ENCODE measurements around the gene BRK1.
A peak's percentile ranks its signal among the peaks of the same experiment; 100 is the strongest.

DNA sequence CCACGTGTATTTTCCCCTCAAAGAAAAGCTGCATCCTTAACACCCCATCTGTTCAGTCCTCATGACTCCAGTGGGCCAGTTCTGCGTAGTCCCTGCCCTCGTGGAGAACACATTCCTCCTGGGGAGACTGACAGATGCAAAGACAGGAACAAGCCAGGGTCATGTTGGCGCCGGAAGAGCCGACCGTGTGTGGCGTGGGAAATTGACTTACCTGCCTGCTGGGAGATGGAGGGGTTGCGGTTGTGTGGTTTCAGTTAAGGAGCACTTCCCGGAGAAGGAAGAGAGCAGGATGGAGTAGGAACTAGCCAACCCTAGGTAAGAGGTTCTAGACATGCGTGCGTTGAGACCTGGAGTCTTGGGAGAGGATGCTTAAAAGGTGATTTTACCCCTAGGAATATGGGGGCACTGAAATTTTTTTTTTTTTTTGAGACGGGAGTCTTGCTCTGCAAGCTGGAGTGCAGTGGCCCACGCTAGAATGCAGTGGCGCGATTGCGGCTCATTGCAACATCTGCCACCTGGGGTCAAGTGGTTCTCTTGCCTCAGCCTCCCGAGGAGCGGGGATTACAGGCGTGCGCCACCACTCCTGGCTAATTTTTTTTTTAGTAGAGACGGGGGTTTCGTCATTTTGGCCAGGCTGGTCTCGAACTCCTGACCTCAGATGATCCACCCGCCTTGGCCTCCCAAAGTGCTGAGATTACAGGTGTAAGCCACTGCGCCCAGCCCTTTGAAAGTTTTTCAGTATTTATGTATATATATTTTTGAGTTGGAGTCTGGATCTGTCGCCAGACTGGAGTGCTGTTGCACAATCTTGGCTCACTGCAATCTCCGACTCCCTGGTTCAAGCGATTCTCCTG lies 27.5 kb downstream of the BRK1 start:
- TF ChIP-seq NR2C2 (IDR thresholded peaks at IDR 0.05; ENCODE audit: borderline replicate concordance, control insufficient read depth, insufficient read length, low read depth) = no peak
- TF ChIP-seq TCF7 (IDR thresholded peaks at IDR 0.05; ENCODE audit: borderline replicate concordance) = no peak
- TF ChIP-seq, protein P1, sequence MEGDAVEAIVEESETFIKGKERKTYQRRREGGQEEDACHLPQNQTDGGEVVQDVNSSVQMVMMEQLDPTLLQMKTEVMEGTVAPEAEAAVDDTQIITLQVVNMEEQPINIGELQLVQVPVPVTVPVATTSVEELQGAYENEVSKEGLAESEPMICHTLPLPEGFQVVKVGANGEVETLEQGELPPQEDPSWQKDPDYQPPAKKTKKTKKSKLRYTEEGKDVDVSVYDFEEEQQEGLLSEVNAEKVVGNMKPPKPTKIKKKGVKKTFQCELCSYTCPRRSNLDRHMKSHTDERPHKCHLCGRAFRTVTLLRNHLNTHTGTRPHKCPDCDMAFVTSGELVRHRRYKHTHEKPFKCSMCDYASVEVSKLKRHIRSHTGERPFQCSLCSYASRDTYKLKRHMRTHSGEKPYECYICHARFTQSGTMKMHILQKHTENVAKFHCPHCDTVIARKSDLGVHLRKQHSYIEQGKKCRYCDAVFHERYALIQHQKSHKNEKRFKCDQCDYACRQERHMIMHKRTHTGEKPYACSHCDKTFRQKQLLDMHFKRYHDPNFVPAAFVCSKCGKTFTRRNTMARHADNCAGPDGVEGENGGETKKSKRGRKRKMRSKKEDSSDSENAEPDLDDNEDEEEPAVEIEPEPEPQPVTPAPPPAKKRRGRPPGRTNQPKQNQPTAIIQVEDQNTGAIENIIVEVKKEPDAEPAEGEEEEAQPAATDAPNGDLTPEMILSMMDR (IDR thresholded peaks at IDR 0.05 in 2 of 3, conservative IDR thresholded peaks at IDR 0.05 in 1 of 3; ENCODE audit: control insufficient read depth in 2 of 3, extremely low read depth in 1 of 3, insufficient read depth in 1 of 3, low read depth in 3 of 3, low read length in 3 of 3) = no peak
- TF ChIP-seq EP300 (IDR thresholded peaks at IDR 0.05; ENCODE audit: borderline replicate concordance in 1 of 2, control insufficient read depth in 1 of 2, low read depth in 2 of 2, low read length in 2 of 2) = no peak
- TF ChIP-seq, protein P2, sequence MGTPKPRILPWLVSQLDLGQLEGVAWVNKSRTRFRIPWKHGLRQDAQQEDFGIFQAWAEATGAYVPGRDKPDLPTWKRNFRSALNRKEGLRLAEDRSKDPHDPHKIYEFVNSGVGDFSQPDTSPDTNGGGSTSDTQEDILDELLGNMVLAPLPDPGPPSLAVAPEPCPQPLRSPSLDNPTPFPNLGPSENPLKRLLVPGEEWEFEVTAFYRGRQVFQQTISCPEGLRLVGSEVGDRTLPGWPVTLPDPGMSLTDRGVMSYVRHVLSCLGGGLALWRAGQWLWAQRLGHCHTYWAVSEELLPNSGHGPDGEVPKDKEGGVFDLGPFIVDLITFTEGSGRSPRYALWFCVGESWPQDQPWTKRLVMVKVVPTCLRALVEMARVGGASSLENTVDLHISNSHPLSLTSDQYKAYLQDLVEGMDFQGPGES (IDR thresholded peaks at IDR 0.05) = no peak
- no peak for TF ChIP-seq KAT2A (conservative IDR thresholded peaks at IDR 0.05; ENCODE audit: control insufficient read depth, low read depth, low read length)
- TF ChIP-seq POLR2AphosphoS5 (IDR thresholded peaks at IDR 0.05; ENCODE audit: low read length) = peak; percentile 24; the same call in 1 of the 2 replicates
- no peak for TF ChIP-seq SIN3A (IDR thresholded peaks at IDR 0.05; ENCODE audit: low read depth, low read length)

All from GM12878 (cell line).